ENCODE data around the gene DGKQ. TPM values are rescaled to one million over a fixed set of nuclear protein-coding genes. Genes with fewer than 3 reads are reported as not detected.

DGKQ gene
- total RNA-seq, 1 experiment from 2014 or later: 22.0 TPM

GRCh38 chr4:957231-957580 is 16.2 kb downstream of the DGKQ start:
- Histone ChIP-seq H3K79me2 (ENCODE audit: insufficient read depth, low read length) (no peaks in the 10 kb centered on the region; the same call in 1 of the 2 replicates), H3K36me3 (ENCODE audit: control insufficient read depth in 1 of 2, insufficient read depth in 2 of 2, low read length in 2 of 2) (no peaks in the 10 kb centered on the region), H3K4me3 (replicated peaks in 1 of 2; ENCODE audit: low read depth in 1 of 2, low read length in 2 of 2) (no peak overlapping the region), H3K27ac (ENCODE audit: low read depth, low read length) (no peak overlapping the region), H3K4me1 (ENCODE audit: control insufficient read depth in 1 of 2, insufficient read depth in 2 of 2, low read length in 2 of 2) (peaks cover 0 to 5% of the 10 kb centered on the region in 2 experiments; a peak in 1 of 4 replicates), H4K20me1 (ENCODE audit: insufficient read depth) (no peaks in the 10 kb centered on the region), H2AFZ (ENCODE audit: low read depth, low read length, poor library complexity, severe bottlenecking) (no peak overlapping the region), H3K4me2 (ENCODE audit: low read length) (no peak overlapping the region), H3K27me3 (ENCODE audit: insufficient read depth, low read length) (no peaks in the 10 kb centered on the region), H3K9me3 (ENCODE audit: control insufficient read depth in 1 of 2, insufficient read depth in 1 of 2, low read depth in 1 of 2, low read length in 2 of 2) (no peaks in the 10 kb centered on the region), H3K9ac (ENCODE audit: low read length) (no peak overlapping the region), H3K9me2 (ENCODE audit: insufficient read depth) (no peaks in the 10 kb centered on the region)
- BruUV-seq (replicated peaks): no TSS peak
- ChIA-PET POLR2A (no interaction called here), RAD21 (ENCODE audit: low non-redundant PET in 1 of 2, low total read pairs in 2 of 2, uncharacterized antibody in 2 of 2, unreplicated experiment in 2 of 2) (no interaction called here), CTCF (no interaction called here)
- intact Hi-C loops (cut with micrococcal nuclease): no loop called here
- TF ChIP-seq SRF (IDR thresholded peaks at IDR 0.05; ENCODE audit: low read depth) (no peak), POLR2A (IDR thresholded peaks at IDR 0.05; ENCODE audit: borderline replicate concordance, extremely low read depth, insufficient read depth, insufficient read length) (no peak), ZNF274 (IDR thresholded peaks at IDR 0.05; ENCODE audit: low read depth, low read length) (no peak), ZBTB33 (IDR thresholded peaks at IDR 0.05; ENCODE audit: extremely low read depth, insufficient replicate concordance, low read length) (no peak), REST (IDR thresholded peaks at IDR 0.05; ENCODE audit: low read depth) (no peak), ELF1 (IDR thresholded peaks at IDR 0.05; ENCODE audit: borderline replicate concordance, low read depth) (no peak), ATF3 (IDR thresholded peaks at IDR 0.05) (no peak), JUND (IDR thresholded peaks at IDR 0.05) (no peak), YY1 (IDR thresholded peaks at IDR 0.05; ENCODE audit: extremely low read depth, insufficient replicate concordance, low read depth, low read length) (no peak), EZH2 (IDR thresholded peaks at IDR 0.05) (no peak), TCF7L2 (IDR thresholded peaks at IDR 0.05; ENCODE audit: borderline replicate concordance, extremely low read depth, insufficient read depth, insufficient read length) (no peak), SIN3A (IDR thresholded peaks at IDR 0.05; ENCODE audit: low read depth) (no peak), CEBPB (IDR thresholded peaks at IDR 0.05; ENCODE audit: low read depth) (no peak)
- DNase-seq (ENCODE audit: low read depth, low spot score) (no peak), ATAC-seq (no peak)
